ENCODE measurements around the gene CLDN12. TPM values are rescaled to one million over a fixed set of nuclear protein-coding genes. Genes with fewer than 3 reads are reported as not detected.

CLDN12 gene
- total RNA-seq = 51.7 TPM

DNA sequence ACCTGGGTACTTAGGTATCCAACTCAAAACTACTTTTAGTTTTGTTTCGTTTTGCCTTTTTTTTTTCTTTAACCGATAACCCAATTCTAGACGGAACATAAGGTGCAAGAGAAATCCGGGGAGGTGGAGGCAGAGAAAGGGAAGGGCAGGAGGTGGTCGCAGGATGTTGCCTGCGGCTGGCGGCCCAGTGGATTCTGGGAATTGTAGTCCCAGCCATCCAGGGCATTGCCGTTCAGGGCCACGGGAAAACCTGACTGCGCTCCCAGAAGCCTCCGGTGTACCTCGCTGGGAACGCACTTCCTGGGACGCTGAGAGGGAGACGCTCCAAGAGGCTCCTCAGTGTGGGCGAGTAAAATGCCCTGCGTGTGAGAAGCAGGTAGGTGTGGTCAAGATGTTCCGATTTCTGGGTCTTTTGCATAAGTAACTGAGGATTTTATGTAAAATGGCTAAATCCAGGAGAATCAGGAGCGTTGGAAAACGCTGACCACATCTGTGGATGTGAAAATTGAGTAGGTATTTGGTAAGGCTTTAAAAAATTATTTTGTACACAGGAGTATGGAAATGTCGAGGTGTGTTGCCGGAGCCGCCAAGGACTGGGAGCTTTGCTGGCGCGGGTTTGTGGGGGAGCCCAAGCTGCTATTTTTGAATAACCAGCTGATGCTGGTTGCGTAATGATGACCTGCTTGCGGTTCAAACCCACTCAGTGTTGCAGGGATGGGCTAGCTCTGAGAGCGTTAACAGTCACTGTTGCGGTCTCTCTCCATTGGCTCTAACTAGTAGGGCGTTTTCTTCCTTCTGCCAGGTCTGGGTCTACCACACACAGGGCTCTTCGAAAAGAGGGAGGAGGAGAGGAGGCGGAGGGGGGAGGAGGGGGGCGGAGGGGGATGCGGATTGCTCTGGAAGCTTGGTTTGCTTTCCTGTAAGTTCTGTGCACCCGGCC is at the start of gene CLDN12:
TSS of gene CLDN12 (plus strand) at position 288 of the 940 bp plus-strand sequence. CDS start 9,216 bp downstream, outside the sequence.

Other genes with a start within 250 kb of the CLDN12 start
- 10.2 TPM for gene STEAP1, start 249.0 kb upstream of the CLDN12 start, total RNA-seq
- gene STEAP2, start 191.7 kb upstream of the CLDN12 start, total RNA-seq = 16.8 TPM
- 29.0 TPM for gene CFAP69, start 158.3 kb upstream of the CLDN12 start, total RNA-seq
- gene FAM237B, start 82.2 kb upstream of the CLDN12 start, total RNA-seq = not detected
- gene GTPBP10, start 56.7 kb upstream of the CLDN12 start, total RNA-seq = 56.7 TPM
- not detected for gene PTTG1IP2, start 66.2 kb downstream of the CLDN12 start, total RNA-seq
- 88.5 TPM for gene CDK14, start 192.9 kb downstream of the CLDN12 start, total RNA-seq

Data from camera-type eye (tissue), 1 donor.